Smooth muscle cell of the umbilical artery (primary cell): ENCODE data around the gene FOXI1. TPM values are rescaled to one million over a fixed set of nuclear protein-coding genes. Genes with fewer than 3 reads are reported as not detected.

ENCODE experiments used
- total RNA-seq: library from RNA; depleted of rRNA; stranded (reverse); fragments of >200 nt; gene quantifications from 2 replicates; pipeline ENCODE4 v1.2.3, GENCODE V29; 2014

Gene FOXI1
- total RNA-seq = not detected in 2 replicates

GRCh38 chr5:170105642-170106611, at the start of gene FOXI1:
Gene FOXI1 (plus strand): TSS chr5:170105897. CDS start chr5:170105958, 61 bp downstream.

Other genes with a start within 250 kb of the FOXI1 start
- gene INSYN2B, start 125.4 kb upstream of the FOXI1 start, total RNA-seq = 8.3 and 8.6 TPM in 2 replicates
- gene C5orf58, start 127.1 kb downstream of the FOXI1 start, total RNA-seq = not detected in 2 replicates
- not detected in 2 replicates for gene LCP2, start 191.9 kb downstream of the FOXI1 start, total RNA-seq